H1 (cell line): Measurements from ENCODE around the gene THRB.

Experiments
- BACH1 ChIP-seq: IDR thresholded peaks from 2 replicates; pipeline ENCODE4 v1.6.1; 2012; ENCODE audit warnings: low read length, improper control_type of control experiment
- GTF2F1 ChIP-seq: IDR thresholded peaks from 2 replicates; pipeline ENCODE4 v1.6.1; 2012; ENCODE audit warnings: low read depth, low read length, improper control_type of control experiment, borderline replicate concordance
- JUND ChIP-seq: IDR thresholded peaks from 2 replicates; pipeline ENCODE4 v1.6.1; 2011; ENCODE audit warnings: mild to moderate bottlenecking, improper control_type of control experiment, low read length
- POLR2A ChIP-seq, 2 experiments: IDR thresholded peaks; 1 replicate in 1 of 2; 2 replicates in 1 of 2; pipeline ENCODE4 v1.6.1; 2011; ENCODE audit warnings: low read depth in 2 of 2, low read length in 2 of 2, mild to moderate bottlenecking in 2 of 2; ENCODE audit errors: control extremely low read depth in 1 of 2
- POLR2AphosphoS5 ChIP-seq: IDR thresholded peaks from 2 replicates; pipeline ENCODE4 v1.6.1; 2011; ENCODE audit warnings: low read depth, low read length
- RAD21 ChIP-seq, 2 experiments: IDR thresholded peaks in 1 of 2; conservative IDR thresholded peaks in 1 of 2; 2 replicates each; pipeline ENCODE4 v1.6.1; 2011; ENCODE audit warnings: low read depth in 2 of 2, low read length in 2 of 2, improper control_type of control experiment in 1 of 2, inconsistent platforms in 1 of 2, mild to moderate bottlenecking in 1 of 2, moderate library complexity in 1 of 2
- RFX5 ChIP-seq: IDR thresholded peaks from 2 replicates; pipeline ENCODE4 v1.6.1; 2011; ENCODE audit warnings: low read depth, low read length, improper control_type of control experiment, borderline replicate concordance
- SP1 ChIP-seq: IDR thresholded peaks from 2 replicates; pipeline ENCODE4 v1.6.1; 2011; ENCODE audit warnings: low read depth, low read length
- SRF ChIP-seq: IDR thresholded peaks from 2 replicates; pipeline ENCODE4 v1.6.1; 2011; ENCODE audit warnings: mild to moderate bottlenecking, low read depth, low read length, moderate library complexity
- TAF1 ChIP-seq: IDR thresholded peaks from 2 replicates; pipeline ENCODE4 v1.6.1; 2011; ENCODE audit warnings: mild to moderate bottlenecking, low read depth, low read length
- TBP ChIP-seq: IDR thresholded peaks from 2 replicates; pipeline ENCODE4 v1.6.1; 2011; ENCODE audit warnings: low read depth, low read length, improper control_type of control experiment
- TCF12 ChIP-seq: IDR thresholded peaks from 2 replicates; pipeline ENCODE4 v1.6.1; 2011; ENCODE audit warnings: low read depth, mild to moderate bottlenecking, low read length
- TF ChIP-seq, protein P1 (sequence below), 3 experiments: IDR thresholded peaks; 1 replicate in 2 of 3; 2 replicates in 1 of 3; pipeline versions ENCODE4 v1.5.1 to v1.6.1; 2011; ENCODE audit warnings: low read length in 3 of 3, mild to moderate bottlenecking in 3 of 3, inconsistent platforms in 2 of 3, low read depth in 1 of 3, moderate library complexity in 1 of 3; ENCODE audit not compliant: insufficient read depth in 1 of 3; ENCODE audit errors: control extremely low read depth in 1 of 3
- TF ChIP-seq, protein P2 (sequence below): IDR thresholded peaks from 2 replicates; pipeline ENCODE4 v1.6.1; 2012; ENCODE audit warnings: inconsistent platforms

DNA sequence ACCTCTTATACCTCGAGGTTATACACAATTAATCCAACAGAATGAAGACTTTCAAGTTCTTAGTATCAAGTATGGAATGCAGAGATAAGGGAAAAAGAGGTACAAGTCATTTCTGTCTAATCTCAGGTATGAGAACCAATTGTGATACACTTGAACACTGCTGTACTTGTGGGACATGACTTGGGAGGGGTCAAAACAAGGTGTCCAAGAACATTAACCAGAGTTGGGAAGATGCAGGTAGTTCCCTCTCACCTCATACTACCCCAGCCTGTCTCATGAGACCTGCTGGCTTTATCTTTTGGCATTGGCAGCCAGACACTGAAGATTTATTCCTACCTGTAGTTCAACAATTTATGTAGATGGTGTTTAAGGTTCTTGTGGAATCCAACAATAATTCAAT lies 339.9 kb downstream of the THRB start:
- TF ChIP-seq RFX5 (no peak), POLR2AphosphoS5 (no peak), TBP (no peak), BACH1 (no peak), SP1 (no peak), GTF2F1 (no peak), TCF12 (no peak), POLR2A (IDR thresholded peaks at IDR 0.05; ENCODE audit: control extremely low read depth in 1 of 2, low read depth in 2 of 2, low read length in 2 of 2) (no peak), JUND (no peak), RAD21 (IDR thresholded peaks at IDR 0.05 in 1 of 2, conservative IDR thresholded peaks at IDR 0.05 in 1 of 2; ENCODE audit: low read depth in 2 of 2, low read length in 2 of 2) (no peak), TAF1 (no peak), SRF (no peak)
- TF ChIP-seq, protein P1, sequence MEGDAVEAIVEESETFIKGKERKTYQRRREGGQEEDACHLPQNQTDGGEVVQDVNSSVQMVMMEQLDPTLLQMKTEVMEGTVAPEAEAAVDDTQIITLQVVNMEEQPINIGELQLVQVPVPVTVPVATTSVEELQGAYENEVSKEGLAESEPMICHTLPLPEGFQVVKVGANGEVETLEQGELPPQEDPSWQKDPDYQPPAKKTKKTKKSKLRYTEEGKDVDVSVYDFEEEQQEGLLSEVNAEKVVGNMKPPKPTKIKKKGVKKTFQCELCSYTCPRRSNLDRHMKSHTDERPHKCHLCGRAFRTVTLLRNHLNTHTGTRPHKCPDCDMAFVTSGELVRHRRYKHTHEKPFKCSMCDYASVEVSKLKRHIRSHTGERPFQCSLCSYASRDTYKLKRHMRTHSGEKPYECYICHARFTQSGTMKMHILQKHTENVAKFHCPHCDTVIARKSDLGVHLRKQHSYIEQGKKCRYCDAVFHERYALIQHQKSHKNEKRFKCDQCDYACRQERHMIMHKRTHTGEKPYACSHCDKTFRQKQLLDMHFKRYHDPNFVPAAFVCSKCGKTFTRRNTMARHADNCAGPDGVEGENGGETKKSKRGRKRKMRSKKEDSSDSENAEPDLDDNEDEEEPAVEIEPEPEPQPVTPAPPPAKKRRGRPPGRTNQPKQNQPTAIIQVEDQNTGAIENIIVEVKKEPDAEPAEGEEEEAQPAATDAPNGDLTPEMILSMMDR (IDR thresholded peaks at IDR 0.05; ENCODE audit: control extremely low read depth in 1 of 3, insufficient read depth in 1 of 3, low read depth in 1 of 3, low read length in 3 of 3): no peak
- TF ChIP-seq, protein P2, sequence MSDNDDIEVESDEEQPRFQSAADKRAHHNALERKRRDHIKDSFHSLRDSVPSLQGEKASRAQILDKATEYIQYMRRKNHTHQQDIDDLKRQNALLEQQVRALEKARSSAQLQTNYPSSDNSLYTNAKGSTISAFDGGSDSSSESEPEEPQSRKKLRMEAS: no peak
